Choroid plexus epithelial cell (primary cell): ENCODE results near the gene SLC19A2.
A peak's percentile ranks its signal among the peaks of the same experiment; 100 is the strongest.
"Not testable (repeated sequence)": the region's sequence is repeated elsewhere in the genome, so short reads cannot be mapped to it uniquely, and the experiment has no call there.

Experiments used
- DNase-seq: peaks from one replicate; pipeline ENCODE4 v3.0.0-alpha.2; 2010; ENCODE audit warnings: low read depth
- H3K4me3 ChIP-seq: 2 replicates; pipeline ENCODE4 v1.5.1; 2011; ENCODE audit warnings: low read depth, mild to moderate bottlenecking, control low read depth, low read length, moderate library complexity
- TF ChIP-seq, protein P1 (sequence below): conservative IDR thresholded peaks from 2 replicates; pipeline ENCODE4 v1.5.1; 2011; ENCODE audit warnings: low read depth, mild to moderate bottlenecking, control low read depth, inconsistent platforms, low read length, moderate library complexity

Gene SLC19A2, protein sequence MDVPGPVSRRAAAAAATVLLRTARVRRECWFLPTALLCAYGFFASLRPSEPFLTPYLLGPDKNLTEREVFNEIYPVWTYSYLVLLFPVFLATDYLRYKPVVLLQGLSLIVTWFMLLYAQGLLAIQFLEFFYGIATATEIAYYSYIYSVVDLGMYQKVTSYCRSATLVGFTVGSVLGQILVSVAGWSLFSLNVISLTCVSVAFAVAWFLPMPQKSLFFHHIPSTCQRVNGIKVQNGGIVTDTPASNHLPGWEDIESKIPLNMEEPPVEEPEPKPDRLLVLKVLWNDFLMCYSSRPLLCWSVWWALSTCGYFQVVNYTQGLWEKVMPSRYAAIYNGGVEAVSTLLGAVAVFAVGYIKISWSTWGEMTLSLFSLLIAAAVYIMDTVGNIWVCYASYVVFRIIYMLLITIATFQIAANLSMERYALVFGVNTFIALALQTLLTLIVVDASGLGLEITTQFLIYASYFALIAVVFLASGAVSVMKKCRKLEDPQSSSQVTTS

GRCh38 chr1:169485431-169486280 lies at the start of gene SLC19A2:
Gene SLC19A2, minus strand, starts transcription at chr1:169485944. Its CDS starts 178 bp downstream, at chr1:169485766.
- TF ChIP-seq, protein P1, sequence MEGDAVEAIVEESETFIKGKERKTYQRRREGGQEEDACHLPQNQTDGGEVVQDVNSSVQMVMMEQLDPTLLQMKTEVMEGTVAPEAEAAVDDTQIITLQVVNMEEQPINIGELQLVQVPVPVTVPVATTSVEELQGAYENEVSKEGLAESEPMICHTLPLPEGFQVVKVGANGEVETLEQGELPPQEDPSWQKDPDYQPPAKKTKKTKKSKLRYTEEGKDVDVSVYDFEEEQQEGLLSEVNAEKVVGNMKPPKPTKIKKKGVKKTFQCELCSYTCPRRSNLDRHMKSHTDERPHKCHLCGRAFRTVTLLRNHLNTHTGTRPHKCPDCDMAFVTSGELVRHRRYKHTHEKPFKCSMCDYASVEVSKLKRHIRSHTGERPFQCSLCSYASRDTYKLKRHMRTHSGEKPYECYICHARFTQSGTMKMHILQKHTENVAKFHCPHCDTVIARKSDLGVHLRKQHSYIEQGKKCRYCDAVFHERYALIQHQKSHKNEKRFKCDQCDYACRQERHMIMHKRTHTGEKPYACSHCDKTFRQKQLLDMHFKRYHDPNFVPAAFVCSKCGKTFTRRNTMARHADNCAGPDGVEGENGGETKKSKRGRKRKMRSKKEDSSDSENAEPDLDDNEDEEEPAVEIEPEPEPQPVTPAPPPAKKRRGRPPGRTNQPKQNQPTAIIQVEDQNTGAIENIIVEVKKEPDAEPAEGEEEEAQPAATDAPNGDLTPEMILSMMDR = peak; percentile 40
- H3K4me3 ChIP-seq = peak within 1 kb of the TSS; percentile 88
- DNase-seq = peak; percentile 100

- DNase-seq = no peak
- no peak overlapping the region for H3K4me3 ChIP-seq
- TF ChIP-seq, protein P1 = no peak
Measured at GRCh38 chr1:169534653-169535052, 48.9 kb upstream of the SLC19A2 start.

GRCh38 chr1:169533528-169534190 lies 47.9 kb upstream of the SLC19A2 start:
- DNase-seq, H3K4me3 ChIP-seq: not testable (repeated sequence)

DNA sequence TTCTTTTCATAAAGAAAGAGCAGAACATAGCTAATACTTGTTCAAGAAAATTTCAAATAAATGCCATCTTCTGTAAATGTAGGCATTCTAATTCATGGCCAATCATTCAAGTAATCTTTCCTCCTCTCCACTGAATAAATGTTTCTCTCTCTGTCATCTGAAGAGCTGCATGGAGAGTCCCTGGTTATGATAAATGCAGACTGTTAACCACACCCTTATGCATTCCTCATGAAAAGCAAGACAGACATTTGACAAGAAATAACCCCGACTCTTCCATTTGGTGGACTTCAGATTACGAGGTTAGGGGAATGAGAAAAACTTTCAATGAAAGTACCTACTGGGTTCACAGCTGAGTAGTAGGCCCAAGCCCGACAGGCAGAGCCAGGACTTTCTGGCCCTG lies 44.7 kb upstream of the SLC19A2 start:
- TF ChIP-seq, protein P1 = no peak

GRCh38 chr1:169529068-169529642 lies 43.4 kb upstream of the SLC19A2 start:
- TF ChIP-seq, protein P1 = no peak
- no peak overlapping the region for H3K4me3 ChIP-seq
- DNase-seq = peak; percentile 67

More for the DNA sequence above, 44.7 kb upstream of the SLC19A2 start:
- H3K4me3 ChIP-seq = no peak overlapping the region
- no peak for DNase-seq

DNA sequence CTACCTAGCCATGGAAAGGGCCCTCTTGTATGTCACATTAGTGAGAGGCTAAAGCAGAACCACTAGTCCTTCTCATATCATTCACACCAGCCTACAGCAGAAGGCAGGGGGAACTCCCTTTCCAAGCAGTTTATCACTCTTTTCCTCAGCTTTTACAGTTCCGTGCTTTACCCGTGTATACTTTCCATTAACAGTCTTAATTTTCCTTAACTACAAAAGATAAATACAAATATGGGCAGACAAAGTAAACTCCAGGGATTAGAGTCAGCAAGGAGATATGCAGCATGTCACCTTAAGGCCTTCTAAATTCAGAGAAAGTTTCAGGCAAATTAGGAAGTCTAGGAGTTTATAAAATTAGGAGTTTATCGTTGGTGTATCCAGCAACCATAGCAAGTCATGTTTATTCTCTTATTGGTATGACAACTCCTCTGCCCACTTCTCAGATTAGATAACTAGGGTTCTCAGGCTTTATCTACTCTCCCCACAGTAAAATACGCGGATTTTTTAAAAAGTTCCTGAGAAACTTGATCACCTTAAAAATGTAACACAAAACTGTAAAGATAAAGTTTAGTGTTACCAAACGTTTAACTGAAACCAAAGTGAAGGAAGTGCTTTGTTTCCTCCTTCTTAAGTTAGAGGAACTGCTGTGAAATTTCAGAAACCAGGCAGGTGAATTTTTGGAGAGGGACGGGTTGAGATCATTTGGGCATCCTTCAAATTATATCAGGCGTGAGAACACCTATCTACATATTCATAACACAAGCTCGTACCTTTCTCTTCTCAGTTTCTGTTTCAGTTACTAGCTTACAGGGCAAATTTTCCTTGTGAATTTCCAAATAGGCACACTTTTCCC lies 42.7 kb upstream of the SLC19A2 start:
- DNase-seq = no peak
- TF ChIP-seq, protein P1 = no peak
- H3K4me3 ChIP-seq = no peak overlapping the region
